HG02885 (cell line): ENCODE results near the gene ACBD5.
"Not testable (repeated sequence)": the region's sequence is repeated elsewhere in the genome, so short reads cannot be mapped to it uniquely, and the experiment has no call there.

ENCODE experiments used
- ATAC-seq: cut with Tn5 transposase; IDR thresholded peaks from one replicate; pipeline ENCODE4 v1.9.1; 2021; ENCODE audit warnings: mild to moderate bottlenecking; ENCODE audit not compliant: unreplicated experiment, poor library complexity

The ACBD5 gene, protein sequence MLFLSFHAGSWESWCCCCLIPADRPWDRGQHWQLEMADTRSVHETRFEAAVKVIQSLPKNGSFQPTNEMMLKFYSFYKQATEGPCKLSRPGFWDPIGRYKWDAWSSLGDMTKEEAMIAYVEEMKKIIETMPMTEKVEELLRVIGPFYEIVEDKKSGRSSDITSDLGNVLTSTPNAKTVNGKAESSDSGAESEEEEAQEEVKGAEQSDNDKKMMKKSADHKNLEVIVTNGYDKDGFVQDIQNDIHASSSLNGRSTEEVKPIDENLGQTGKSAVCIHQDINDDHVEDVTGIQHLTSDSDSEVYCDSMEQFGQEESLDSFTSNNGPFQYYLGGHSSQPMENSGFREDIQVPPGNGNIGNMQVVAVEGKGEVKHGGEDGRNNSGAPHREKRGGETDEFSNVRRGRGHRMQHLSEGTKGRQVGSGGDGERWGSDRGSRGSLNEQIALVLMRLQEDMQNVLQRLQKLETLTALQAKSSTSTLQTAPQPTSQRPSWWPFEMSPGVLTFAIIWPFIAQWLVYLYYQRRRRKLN

DNA sequence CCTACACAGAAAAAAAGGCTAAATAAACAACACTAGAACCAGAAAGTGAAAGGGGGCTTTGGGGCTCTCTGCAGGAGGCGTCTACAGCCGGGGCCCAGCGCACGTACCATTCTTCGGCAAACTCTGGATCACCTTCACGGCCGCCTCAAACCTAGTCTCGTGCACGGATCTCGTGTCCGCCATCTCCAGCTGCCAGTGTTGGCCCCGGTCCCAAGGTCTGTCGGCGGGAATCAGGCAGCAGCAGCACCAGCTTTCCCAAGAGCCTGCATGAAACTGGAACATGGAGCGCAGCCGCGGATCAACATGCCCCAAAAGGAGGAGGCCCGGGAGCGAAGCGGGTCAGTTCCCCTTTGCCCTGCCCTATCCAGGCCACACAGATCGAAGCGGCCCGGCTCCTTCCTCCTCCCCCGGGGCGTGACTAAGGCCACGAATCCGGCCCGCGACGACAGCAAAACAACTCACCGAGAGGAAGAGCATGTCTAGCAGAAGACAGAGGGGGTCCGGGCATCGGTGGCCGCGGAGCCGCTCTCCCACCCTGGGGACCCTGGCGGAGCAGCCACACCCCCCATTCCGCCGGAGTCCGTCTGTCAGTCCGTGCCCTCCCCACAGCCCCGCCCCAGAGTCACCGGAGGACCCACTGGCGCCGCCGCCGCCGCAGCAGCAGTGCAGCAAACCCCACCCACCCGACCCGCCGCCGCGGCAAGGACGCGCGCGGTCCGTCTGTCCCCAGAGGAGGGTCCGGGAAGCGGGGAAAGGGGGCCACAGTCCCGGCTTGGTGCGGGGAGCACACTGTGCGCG lies at the start of gene ACBD5:
Gene ACBD5, minus strand, starts transcription at position 586 of the 798 bp plus-strand sequence. Its CDS starts 109 bp downstream, at position 477.
- peak; percentile 54 for ATAC-seq

DNA sequence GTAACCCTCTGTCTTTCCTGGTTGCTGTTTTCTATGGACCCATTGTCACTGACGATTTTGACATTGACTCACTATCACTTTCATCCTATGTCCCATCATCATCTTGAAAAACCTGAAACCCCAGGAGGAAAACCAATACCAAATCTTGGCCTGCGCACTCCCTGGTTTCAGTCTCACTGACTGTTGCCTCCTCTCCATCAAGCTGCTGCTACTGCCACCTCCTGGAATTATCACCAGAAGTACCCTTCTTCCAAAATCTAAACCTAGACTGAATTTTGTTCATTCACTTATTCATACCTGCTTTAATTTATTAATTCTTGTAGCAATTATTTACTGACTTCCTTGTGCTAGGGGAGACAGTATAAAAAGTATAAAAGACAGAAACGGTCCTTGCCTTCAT lies 44.5 kb upstream of the ACBD5 start:
- no peak for ATAC-seq

DNA sequence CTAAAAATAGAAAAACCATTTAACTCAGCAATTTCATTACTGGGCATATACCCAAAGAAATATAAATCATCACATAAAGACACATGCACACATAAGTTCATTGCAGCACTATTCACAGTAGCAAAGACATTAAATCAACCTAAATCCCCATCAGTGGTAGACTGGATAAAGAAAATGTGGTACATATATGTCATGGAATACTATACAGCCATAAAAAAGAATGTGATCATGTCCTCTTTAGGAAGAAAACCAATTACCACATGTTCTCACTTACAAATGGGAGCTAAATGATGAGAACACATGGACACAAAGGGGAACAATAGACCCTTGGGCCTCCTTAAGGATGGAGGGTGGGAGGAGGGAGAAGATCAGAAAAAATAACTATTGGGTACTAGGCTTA lies 36.0 kb upstream of the ACBD5 start:
- ATAC-seq, result no peak

DNA sequence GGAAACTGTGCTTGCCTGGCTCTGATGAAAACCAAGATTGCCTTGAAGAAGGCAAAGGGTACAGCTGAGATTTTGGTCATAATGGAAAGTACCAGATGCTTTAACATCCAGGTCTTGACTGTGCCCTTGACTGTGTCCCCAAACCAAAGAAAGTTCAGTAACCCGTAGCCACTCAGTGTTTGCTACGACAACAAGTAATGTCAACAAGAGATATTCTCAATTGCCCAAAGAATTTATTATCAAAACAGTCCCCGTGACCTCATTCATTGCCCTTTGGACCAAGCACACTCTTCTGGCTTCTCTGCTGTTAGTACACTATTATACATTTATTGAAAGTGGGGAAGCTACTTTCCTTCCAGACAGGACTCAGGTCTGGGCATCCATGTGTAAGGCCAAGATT lies 25.4 kb upstream of the ACBD5 start:
- not testable (repeated sequence) for ATAC-seq

DNA sequence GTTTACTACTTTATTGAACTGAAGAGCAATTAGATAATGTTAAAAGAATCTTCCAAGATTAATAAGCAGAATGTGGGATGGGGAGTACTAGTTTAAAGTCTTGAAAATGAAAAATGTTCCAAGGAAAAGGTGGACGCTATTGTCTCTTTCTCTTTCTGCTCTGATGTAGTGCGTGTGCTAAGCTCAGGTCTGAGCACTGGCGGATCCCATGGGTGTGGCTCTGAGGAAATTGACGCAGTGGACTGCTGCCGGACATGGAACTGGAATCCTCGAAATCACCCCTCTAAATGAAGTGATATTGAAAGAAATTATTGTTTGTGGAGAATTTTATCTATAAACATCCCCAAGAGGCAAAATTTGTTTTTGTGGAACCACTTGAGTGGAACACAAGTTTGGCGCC lies 22.2 kb upstream of the ACBD5 start:
- ATAC-seq, result not testable (repeated sequence)

DNA sequence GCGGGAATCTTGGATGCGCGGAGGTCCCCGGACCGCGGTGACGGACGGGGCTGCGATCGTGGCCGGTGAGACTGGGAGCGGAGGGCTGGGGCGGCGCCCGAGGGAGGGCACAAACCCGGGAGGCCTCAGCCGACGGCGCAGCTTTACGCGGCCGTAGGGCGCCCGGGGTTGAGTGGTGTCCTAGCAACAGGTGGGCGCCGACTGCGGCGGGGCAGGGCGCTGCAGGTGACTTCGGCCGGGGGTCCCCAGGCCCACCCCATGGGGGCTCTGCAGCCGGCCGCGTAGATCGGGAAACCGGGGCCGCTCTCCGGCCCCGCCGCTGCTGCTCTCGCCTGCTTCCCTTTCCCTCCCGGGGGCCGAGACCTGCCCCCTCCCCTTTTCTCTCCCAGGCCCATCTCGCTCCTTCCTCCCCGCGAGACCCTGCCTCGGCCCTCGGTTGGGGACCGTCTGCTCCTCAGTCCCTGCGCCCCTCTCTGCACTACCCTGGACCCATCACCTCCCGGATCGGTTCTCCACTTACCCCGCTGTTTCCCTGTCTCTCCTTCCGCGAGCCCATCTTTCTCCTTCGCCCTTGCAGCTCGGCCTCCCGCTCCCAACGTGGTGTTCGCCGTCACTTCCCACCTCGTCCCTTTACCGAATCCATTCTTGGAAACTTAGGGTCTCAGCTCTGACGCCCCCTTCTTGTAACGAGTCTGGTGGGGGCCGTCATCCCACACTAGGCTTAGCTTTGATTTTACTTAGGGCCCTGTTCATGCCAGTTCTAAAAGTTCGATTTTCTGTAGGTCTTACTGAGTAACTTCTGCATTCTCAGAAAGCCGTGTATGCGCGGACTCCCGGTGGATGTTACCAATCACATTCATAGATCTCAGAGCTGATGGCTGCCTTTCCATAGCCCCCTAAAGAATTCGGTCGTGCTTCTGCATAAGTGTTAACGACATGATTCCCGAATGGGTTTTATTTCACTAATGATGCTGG lies 18.5 kb upstream of the ACBD5 start:
- peak; percentile 78 for ATAC-seq

DNA sequence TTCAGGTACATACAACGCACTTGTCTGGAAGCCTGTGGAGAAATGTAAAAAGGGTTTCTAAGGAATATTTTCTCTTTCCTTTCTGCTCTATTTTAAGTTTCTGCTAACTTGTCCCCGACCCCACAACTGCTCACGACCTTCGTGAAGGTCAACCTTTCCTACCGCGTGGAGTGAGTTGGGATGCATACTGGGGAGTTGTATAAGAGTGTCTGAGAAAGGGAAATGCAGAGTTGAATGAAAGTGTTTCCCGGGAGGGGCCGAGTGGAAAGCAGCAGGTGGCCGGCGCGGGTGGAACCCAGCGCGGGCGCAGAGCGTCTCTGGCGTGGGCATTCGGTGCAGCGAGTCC lies 17.9 kb upstream of the ACBD5 start:
- no peak for ATAC-seq

DNA sequence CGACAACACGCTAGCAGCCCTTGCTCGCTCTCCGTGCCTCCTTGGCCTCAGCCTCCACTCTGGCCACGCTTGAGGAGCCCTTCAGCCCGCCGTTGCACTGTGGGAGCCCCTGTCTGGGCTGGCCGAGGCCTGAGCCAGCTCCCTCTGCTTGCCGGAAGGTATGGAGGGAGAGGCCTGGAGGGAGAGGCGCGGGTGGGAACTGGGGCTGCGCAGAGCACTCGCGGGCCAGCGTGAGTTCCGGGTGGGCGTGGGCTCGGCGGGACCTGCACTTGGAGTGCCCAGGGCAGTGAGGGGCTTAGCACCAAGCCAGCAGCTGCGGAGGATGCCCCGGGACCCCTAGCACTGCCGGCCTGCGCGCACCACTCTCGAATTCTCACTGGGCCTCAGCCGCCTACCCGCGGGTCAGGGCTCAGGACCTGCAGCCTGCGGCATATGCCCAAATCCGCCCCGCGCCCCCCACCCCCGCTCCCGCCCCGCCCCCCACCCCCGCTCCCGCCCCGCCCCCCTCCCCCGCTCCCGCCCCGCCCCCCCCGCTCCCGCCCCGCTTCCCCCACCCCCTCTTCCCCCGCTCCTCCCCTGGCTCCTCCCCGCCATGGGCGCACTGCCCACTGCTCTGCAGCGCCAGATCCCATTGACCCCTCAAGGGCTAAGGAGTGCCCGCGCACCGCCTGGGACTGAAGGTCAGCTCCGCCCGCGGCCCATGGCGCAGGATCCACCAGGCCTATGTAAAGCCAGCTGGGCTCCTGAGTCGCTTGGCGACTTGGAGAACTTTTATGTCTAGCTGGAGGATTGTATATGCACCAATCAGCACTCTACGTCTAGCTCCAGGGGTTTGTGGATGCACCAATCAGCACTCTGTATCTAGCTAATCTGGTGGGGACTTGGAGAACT lies 15.9 kb upstream of the ACBD5 start:
- no peak for ATAC-seq

DNA sequence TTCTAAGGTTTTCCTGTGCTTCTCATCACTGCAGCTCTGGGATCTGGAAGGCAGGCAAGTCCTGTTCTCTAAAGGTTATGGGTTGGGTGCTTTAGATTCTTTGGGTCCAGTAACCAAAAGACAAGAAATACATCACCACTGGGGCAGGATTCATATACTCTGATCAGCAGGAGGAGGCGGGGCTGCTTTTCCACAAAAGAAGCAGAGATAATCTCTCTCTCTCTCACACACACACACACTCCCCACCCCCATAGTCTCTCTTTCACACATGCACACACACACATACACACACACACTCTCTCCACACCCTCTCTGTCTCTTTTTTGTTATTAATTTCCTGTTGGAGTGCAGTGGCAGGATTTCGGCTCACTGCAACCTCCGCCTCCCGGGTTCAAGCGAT lies 13.0 kb upstream of the ACBD5 start:
- no peak for ATAC-seq

DNA sequence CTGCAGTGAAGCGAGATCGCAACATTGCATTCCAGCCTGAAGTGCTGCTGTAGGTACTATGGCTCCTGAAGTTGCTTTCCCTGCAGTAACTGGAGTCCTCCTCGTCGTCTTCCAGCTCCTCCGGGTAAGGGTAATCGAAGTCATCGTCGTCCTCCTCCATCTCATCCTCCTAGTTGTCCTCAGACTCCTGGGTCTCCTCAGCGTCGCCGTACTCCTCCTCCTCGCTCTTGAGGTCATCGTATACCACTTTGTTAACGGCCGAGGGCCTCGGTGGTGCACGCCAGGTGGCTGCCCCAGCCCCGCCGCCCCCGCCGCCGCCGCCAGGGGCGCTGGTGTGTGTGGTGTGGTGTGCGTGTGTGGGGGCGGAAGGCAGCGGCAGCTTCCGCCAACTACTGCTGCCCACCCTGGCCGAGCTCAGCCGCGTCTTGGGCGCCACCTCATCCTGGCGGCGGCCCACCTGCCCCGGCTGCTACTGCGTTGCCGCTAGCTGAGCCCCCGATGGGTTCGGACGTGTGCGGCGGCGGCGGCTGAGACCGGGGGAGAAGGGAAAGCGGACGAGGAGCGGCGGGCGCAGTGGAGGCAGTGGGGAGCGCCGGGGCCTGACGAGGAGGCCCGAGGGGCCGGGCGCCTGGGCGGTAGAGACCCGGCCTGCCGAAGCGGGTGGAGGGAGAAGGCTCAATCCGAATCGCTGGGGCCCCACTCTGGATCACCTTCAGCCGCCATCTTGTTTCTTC lies 11.8 kb upstream of the ACBD5 start:
- ATAC-seq, result peak; percentile 99

DNA sequence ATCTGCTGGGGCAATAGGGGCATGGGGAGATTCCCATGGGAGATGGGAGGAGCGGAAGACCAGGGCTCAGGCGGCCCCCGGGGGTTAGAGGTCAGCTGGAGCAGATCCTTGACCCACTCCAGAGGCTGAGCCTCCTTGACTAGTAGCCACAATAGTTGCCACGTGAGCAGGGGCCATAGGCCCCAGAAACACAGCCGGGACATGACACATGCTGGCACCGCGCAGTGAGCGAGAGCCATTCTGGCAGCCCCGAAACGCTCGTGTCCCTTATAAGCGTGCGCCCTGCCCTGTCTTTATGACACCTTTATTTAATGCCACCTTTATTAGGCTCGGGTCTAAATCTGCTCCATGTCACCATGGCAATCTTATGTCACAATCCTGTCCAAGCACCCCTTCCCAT lies 11.0 kb upstream of the ACBD5 start:
- no peak for ATAC-seq

DNA sequence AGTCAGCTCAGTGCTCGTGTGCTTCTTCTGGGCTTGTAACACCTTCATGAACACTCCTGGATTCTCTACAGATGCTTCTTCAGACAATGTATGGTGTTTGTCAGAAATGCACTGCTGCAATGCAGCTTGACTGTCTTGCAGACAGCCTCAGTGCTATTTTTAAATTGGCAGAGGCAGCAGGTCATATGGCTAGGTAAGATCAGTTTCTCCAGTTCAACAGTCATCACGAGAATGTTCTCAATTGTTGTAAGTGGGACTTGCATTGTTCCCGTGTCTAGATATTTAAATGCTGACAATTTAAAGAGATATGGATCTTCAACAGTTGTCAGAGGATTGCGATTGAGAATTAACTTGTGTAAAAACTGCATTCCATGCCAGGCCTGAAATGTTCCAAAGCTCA lies 7.6 kb upstream of the ACBD5 start:
- no peak for ATAC-seq

DNA sequence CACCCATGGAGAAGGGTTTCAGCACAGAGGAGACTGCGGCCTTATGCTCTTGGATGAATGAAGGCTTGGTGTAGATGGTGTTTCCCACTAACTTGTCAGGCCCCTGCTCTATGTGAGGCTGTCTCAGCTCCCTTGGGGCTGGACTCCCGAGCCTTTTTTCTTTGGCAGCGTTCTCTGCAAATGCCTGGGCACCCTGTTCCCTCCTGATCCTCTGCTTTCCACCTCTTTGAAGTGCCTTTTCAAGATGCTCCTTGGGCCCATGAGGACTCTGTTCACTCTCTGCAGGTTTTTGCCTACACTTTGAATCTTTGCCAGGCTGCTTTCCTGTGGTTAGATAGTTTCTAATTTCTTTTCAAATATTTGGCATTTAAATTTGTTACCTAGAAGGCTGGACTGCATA lies 6.8 kb upstream of the ACBD5 start:
- ATAC-seq, result no peak

DNA sequence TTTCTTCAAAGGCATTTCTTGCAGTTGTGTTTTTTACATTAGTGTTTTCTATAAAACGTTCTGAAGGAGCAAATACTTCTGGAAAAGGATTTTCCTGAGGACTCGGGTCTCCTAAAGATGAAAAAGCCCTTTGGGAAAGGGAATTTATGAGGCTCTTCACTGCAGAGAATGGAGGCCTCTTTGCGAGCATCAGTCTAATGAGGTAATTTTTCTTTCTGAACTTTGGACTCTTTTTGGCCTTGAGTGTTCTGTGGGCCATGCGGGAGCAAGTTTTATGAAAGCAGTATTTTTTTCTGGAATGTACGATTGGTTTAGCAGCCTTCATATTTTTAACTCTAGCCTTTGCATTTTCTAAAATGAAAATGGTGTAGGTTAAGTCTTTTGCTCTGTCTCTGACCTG lies 6.4 kb upstream of the ACBD5 start:
- no peak for ATAC-seq

DNA sequence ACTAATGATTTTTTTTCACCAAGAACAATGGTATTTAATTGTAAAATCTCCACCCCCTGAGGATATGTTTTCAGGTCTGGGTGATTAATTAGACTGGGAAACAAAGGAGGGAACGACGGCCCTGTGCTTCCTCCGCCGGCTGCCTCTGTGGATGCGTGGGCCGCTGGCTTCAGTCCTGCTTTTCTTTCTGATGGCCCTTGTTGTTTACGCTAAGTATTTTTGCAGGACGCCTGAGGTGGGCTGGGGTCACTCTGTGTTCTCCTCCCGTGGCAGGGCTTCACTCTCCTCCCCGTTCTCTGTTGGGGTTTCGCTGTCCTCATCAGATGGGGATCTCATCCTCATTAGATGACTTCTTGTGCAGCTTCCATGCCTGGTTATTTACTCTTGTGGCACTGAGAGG lies 5.2 kb upstream of the ACBD5 start:
- ATAC-seq, result no peak

DNA sequence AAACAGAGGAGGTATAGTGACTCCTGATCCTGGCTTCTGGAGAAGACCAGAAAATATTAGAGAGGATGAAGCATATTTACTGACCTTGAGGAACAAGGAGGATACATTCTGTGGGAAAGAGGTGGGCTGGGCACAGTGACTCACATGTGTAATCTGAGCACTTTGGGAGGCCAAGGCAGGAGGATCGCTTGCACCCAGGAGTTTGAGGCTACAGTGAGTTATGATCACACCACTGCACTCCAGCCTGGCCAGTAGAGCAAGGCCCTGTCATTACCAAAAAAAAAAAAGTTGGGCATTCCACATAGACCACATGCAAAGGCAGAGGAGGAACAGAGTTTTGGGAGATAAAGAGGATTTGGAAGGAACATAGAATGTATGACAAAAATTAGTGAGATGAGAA lies 4.4 kb upstream of the ACBD5 start:
- ATAC-seq, result no peak

DNA sequence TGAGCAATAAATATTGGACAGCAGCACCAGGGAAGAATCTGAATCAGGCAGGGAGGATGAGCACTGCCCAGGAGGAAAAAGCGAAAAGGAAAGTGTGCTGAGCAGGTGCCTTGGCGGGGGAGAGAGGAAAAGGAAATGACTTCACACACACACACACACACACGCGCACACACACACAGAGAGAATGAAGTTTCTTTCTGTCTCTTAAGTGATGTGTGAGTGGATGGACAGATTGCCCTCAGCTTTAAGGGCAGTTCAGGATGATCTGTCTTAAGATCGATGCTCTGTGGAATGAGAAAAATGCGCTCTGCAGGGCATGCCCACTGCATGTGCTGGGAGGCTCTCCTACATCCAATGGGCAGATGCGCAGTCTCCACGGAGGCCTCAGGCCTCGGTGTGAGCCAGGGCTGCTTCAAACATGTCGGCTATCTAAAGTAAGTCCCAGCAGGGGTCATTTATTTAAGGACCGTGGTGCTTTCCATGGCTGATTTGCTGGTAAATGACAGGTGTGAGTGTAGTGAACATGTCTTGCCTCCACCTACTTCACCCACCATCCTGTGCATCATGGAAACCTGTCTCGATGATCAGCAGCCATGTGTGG lies 2.5 kb upstream of the ACBD5 start:
- peak; percentile 36 for ATAC-seq

DNA sequence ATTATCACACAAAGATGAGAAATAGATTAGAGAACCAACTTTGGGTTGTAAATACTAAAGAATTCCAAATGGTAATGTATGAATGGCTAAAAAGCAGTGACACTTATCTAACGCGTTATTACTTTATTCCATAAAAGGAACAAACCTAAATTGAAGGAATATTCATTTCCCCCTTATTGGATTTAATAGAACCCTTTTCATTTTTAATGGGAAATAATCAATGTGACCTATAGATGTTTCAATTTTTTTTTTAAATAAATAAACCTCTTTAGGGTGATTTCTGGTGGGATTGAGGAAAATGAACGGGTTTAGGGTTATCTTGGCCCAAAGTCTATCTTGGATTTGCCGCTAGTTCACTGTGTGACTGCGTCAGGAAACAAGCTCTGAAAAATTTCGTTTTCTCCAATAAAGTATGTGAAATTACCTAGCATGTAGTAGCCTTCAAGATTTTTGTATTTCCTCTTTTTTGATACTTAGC lies 1.9 kb upstream of the ACBD5 start:
- ATAC-seq, result no peak
